Gastroesophageal sphincter (tissue), 3 donors: ENCODE measurements around the gene MAML3.

Source experiments
- EP300 ChIP-seq: sonication (generic); formaldehyde crosslinking; IDR thresholded peaks from one replicate; pipeline ENCODE4 v1.6.1; 2017; ENCODE audit warnings: antibody characterized with exemption, mild to moderate bottlenecking
- POLR2A ChIP-seq, 2 donors: fragments of 450-650 bp; IDR thresholded peaks; one replicate each; pipeline ENCODE4 v1.6.1; 2017; ENCODE audit warnings: antibody characterized with exemption in 2 of 2, mild to moderate bottlenecking in 2 of 2, moderate library complexity in 1 of 2
- POLR2AphosphoS5 ChIP-seq: sonication (generic); formaldehyde crosslinking; IDR thresholded peaks from one replicate; pipeline ENCODE4 v1.6.1; 2017; ENCODE audit warnings: antibody characterized with exemption
- TF ChIP-seq, protein P1 (sequence below), 4 experiments: fragments of 200-600 bp in 2 of 4; fragments of 450-650 bp in 2 of 4; sonication (generic) in 1 of 4; IDR thresholded peaks; one replicate each; pipeline ENCODE4 v1.5.1; 2017 to 2019; ENCODE audit warnings: antibody characterized with exemption in 4 of 4, mild to moderate bottlenecking in 2 of 4, moderate library complexity in 2 of 4

DNA sequence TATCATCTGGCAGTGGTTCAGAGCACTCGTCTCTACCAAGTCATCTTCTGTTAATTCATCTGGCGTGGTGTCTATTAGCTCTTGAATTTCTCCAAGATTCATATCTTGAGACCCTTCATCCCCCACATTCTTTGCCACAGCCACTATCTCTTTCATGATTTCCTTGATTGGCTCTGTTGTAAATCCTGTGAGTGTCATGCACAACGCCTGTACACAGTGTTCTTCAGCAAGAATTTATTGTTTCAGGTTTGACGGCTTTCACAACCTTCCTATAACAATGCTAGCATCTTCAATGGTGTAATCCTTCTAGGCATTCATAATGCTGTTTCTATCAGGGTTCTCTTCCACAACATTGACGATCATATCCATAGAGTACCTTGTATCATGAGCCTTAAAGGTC lies 457.5 kb downstream of the MAML3 start:
- no peak for TF ChIP-seq POLR2A (IDR thresholded peaks at IDR 0.05)
- TF ChIP-seq, protein P1, sequence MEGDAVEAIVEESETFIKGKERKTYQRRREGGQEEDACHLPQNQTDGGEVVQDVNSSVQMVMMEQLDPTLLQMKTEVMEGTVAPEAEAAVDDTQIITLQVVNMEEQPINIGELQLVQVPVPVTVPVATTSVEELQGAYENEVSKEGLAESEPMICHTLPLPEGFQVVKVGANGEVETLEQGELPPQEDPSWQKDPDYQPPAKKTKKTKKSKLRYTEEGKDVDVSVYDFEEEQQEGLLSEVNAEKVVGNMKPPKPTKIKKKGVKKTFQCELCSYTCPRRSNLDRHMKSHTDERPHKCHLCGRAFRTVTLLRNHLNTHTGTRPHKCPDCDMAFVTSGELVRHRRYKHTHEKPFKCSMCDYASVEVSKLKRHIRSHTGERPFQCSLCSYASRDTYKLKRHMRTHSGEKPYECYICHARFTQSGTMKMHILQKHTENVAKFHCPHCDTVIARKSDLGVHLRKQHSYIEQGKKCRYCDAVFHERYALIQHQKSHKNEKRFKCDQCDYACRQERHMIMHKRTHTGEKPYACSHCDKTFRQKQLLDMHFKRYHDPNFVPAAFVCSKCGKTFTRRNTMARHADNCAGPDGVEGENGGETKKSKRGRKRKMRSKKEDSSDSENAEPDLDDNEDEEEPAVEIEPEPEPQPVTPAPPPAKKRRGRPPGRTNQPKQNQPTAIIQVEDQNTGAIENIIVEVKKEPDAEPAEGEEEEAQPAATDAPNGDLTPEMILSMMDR (IDR thresholded peaks at IDR 0.05) = no peak
- TF ChIP-seq POLR2AphosphoS5 = no peak
- no peak for TF ChIP-seq EP300
